Measurements from ENCODE around the gene BLOC1S3.

DNA sequence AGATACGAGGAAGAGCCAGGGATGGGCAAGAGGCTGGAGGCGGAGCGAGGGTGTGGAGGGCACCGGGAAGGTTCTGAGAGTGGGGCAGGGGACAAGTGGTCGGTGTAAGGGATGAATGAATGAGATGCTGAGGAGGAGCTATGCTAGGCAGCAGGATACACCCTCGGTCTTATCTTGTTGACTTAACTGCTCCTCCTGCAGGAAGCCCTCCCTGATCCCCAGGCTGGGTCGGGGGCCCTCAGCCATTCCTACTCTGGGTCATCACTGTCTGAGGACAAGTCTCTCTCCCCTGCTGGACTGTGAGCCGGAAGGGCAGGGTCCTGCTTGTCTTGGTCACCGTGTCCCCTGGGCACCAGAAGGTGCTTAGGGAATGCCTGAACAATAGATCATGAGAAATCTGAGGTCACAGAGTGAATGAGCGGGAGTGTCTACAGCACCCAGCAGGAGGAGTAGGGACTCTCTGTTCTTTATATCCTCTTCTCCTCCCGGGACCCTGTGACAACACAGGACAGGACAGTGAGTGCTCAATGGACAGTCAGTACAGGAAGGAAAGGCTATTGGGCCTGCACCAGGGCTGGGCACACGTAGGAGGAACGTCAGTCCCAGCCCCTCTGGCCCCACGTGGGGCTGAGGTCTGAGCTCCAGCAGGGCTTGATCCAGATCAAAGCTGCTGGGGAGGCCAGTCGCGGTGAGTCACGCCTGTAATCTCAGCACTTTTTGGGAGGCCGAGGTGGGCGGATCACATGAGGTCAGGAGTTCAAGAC, 24.3 kb upstream of the BLOC1S3 start:
- TF ChIP-seq, protein P1, sequence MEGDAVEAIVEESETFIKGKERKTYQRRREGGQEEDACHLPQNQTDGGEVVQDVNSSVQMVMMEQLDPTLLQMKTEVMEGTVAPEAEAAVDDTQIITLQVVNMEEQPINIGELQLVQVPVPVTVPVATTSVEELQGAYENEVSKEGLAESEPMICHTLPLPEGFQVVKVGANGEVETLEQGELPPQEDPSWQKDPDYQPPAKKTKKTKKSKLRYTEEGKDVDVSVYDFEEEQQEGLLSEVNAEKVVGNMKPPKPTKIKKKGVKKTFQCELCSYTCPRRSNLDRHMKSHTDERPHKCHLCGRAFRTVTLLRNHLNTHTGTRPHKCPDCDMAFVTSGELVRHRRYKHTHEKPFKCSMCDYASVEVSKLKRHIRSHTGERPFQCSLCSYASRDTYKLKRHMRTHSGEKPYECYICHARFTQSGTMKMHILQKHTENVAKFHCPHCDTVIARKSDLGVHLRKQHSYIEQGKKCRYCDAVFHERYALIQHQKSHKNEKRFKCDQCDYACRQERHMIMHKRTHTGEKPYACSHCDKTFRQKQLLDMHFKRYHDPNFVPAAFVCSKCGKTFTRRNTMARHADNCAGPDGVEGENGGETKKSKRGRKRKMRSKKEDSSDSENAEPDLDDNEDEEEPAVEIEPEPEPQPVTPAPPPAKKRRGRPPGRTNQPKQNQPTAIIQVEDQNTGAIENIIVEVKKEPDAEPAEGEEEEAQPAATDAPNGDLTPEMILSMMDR (IDR thresholded peaks at IDR 0.05 in 8 of 11, conservative IDR thresholded peaks at IDR 0.05 in 3 of 11) = no peak
- TF ChIP-seq POLR2AphosphoS5 (IDR thresholded peaks at IDR 0.05) = peak in 1 of 3 donors; percentile 15

Measured in spleen (tissue), 7 donors.